Tibial artery (tissue), 4 donors: ENCODE measurements around the gene PROB1.

Experiments
- DNase-seq, 2 donors: peaks; one replicate each; pipeline ENCODE4 v3.0.0-alpha.2; 2019
- H3K27ac ChIP-seq, 2 donors: fragments of 200-600 bp; sonication (generic) in 1 of 2; 1 replicate in 1 of 2; 2 replicates in 1 of 2; pipeline ENCODE4 v1.5.1; 2018 to 2019; ENCODE audit warnings: mild to moderate bottlenecking in 1 of 2
- H3K27me3 ChIP-seq, 2 donors: fragments of 200-600 bp; sonication (generic) in 1 of 2; one replicate each; pipeline versions ENCODE4 v1.5.1 to v1.6.0; 2016 to 2019
- H3K36me3 ChIP-seq, 3 donors: fragments of 200-600 bp; sonication (generic) in 2 of 3; one replicate each; pipeline ENCODE4 v1.5.1; 2016 to 2019; ENCODE audit warnings: mild to moderate bottlenecking in 2 of 3
- H3K4me1 ChIP-seq, 4 donors: fragments of 200-600 bp; sonication (generic) in 2 of 4; 1 replicate in 3 of 4; 2 replicates in 1 of 4; pipeline ENCODE4 v1.5.1; 2016 to 2019
- H3K4me3 ChIP-seq, 2 donors: fragments of 200-600 bp; sonication (generic) in 1 of 2; 1 replicate in 1 of 2; 2 replicates in 1 of 2; pipeline ENCODE4 v1.5.1; 2018 to 2019; ENCODE audit warnings: mild to moderate bottlenecking in 2 of 2
- H3K9me3 ChIP-seq, 3 donors: fragments of 200-600 bp; sonication (generic) in 1 of 3; one replicate each; pipeline ENCODE4 v1.5.1; 2016 to 2019
- intact Hi-C: fragments of 100-400 bp; cut with DNase I; formaldehyde crosslinking; loops from one replicate; pipeline ENCODE4 v1.15.0; 2023; ENCODE audit warnings: low total_unique reads
- TF ChIP-seq, protein P1 (sequence below), 2 experiments: fragments of 200-600 bp in 1 of 2; fragments of 450-650 bp in 1 of 2; IDR thresholded peaks; one replicate each; pipeline ENCODE4 v1.5.1; 2017 to 2019; ENCODE audit warnings: antibody characterized with exemption in 2 of 2, mild to moderate bottlenecking in 1 of 2, moderate library complexity in 1 of 2

PROB1 gene

DNA sequence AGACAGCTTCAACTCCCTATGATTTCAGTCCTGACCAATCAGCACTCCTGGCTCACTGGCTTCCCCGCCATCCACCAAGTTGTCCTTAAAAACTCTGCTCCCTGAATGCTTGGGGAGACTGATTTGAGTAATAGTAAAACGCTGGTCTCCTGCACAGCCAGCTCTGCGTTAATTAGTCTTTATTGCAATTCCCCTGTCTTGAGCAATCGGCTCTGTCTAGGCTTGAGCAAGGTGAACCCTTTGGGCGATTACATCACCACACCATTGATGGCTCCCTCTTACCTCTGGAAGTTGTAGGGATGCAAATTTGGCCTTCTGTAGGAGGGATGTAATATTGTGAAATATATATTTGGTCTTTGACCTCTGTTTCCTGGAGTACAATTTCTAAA, 8.9 kb downstream of the PROB1 start:
- H3K27ac ChIP-seq = no peak overlapping the region
- H3K4me3 ChIP-seq = no peak overlapping the region
- intact Hi-C loops = no loop called here
- H3K9me3 ChIP-seq = no peaks in the 10 kb centered on the region
- H3K36me3 ChIP-seq = no peaks in the 10 kb centered on the region
- peaks cover 0 to 20% (median 9%) of the 10 kb centered on the region in 4 donors for H3K4me1 ChIP-seq
- peak in 1 of 2 donors; percentile 46 for DNase-seq
- H3K27me3 ChIP-seq = no peaks in the 10 kb centered on the region
- TF ChIP-seq, protein P1, sequence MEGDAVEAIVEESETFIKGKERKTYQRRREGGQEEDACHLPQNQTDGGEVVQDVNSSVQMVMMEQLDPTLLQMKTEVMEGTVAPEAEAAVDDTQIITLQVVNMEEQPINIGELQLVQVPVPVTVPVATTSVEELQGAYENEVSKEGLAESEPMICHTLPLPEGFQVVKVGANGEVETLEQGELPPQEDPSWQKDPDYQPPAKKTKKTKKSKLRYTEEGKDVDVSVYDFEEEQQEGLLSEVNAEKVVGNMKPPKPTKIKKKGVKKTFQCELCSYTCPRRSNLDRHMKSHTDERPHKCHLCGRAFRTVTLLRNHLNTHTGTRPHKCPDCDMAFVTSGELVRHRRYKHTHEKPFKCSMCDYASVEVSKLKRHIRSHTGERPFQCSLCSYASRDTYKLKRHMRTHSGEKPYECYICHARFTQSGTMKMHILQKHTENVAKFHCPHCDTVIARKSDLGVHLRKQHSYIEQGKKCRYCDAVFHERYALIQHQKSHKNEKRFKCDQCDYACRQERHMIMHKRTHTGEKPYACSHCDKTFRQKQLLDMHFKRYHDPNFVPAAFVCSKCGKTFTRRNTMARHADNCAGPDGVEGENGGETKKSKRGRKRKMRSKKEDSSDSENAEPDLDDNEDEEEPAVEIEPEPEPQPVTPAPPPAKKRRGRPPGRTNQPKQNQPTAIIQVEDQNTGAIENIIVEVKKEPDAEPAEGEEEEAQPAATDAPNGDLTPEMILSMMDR (IDR thresholded peaks at IDR 0.05) = no peak

DNA sequence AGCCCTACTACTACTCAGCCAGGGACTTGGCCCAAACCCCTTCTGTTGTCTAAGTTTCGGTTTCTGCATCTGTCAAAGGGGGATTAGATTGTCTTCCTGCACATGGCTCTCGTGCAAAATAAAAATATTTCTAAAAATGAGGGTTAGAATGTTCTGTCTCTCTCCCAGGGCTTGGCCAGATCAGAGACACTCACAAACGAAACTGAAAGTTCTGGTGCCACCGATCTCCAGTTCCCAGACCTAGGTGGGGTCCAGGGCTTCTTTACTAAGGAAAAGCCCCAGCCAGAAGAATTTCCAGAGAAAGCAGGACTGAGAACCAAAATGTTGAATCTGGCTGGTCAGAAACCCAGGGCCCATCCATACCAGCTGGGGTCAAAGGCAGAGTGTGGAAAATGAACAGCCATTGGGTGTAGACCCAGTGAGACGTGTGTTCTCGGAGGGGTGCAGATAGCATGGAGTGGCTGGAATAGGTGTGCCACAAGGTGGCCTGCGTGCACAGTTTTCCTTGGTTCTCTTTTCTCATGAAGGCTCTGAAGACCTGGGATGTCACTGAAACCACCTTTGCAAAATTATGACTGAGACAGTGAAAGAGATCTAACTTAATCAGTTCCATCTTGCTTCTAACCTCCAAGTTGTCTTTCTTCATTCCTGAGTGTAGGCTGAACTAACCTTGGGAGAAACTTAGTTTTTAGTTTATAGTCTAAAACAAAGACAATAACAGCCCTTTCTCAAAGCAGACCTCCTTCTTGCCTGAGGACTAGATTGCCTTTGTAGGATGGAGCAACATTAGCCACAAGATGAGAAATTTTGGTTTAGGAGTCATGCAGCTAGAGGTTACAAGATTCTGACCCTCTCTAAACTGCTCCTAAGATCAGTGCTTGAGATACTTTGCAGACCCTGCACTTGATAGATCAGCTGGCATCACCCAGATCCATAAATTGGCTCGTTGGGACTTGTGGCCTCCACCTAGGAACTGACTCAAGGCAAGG, 9.5 kb downstream of the PROB1 start:
- Histone ChIP-seq H3K36me3 (no peaks in the 10 kb centered on the region), H3K4me1 (peaks cover 0 to 20% (median 9%) of the 10 kb centered on the region in 4 donors), H3K9me3 (no peaks in the 10 kb centered on the region), H3K4me3 (peak overlapping the region; percentile 27 to 34), H3K27ac (peak overlapping the region; percentile 1 to 61), H3K27me3 (no peaks in the 10 kb centered on the region)
- TF ChIP-seq, protein P1 (IDR thresholded peaks at IDR 0.05) = no peak
- peak in 1 of 2 donors; percentile 43 for DNase-seq
- intact Hi-C loops = no loop called here

DNA sequence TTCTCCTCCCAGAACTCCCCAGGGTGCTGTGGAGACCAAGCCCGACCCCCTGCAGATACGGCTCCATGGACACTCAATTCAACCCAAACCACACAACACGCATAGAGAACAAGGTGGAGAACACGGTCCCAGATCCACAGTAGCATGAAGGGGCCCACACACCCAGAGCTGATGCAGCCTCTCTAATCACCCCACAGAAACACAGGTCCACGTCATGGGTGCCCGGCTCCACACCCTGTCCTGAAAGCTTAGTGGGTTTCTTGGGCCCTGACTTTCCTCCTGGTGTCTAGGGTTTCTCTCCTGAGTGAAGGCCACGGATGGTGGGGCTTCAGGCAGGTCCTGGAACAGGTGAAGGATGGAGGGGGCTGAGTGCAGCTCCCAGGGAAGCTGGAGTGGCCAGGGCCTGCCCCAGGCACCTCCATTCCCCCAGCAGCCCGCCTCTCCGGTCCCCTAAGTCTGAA, 10.3 kb downstream of the PROB1 start:
- peaks cover 0 to 20% (median 9%) of the 10 kb centered on the region in 4 donors for H3K4me1 ChIP-seq
- peak in 1 of 2 donors; percentile 67 for DNase-seq
- H3K27ac ChIP-seq = peak overlapping the region; percentile 1 to 61

DNA sequence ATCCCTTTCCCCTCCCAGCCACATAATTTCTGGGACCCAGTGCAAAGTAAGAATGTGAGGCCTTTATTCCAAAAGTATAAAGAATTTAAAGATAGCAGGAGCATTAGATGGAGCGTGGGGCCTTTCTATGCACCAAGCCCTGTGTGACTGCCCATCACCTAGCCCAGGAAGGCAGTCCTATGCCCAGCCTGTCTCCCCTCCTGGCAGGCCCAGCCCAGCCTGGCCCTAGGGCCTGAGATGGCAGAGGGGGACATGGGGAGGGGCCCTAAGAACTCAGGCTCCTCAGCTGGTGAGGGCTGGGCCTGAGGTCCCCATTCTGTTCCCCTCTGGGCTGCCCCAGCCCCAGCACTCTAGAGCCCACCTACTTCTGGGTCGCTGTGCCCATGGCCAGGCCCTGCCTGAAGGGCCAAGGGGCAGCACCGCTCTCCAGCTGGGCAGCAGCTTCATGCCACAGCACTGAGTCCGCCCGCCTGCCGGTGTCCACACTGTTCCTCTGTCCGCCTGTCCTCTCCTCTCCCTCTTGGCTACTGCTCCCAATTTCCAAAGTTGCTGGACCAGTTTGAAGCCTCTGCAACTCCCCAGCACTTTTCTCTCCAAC, 10.8 kb downstream of the PROB1 start:
- no peaks in the 10 kb centered on the region for H3K9me3 ChIP-seq
- H3K4me3 ChIP-seq = no peak overlapping the region
- intact Hi-C loops = no loop called here
- H3K36me3 ChIP-seq = no peaks in the 10 kb centered on the region
- H3K27me3 ChIP-seq = no peaks in the 10 kb centered on the region
- H3K27ac ChIP-seq = peak overlapping the region in 1 of 2 donors; percentile 61
- peaks cover 0 to 20% (median 9%) of the 10 kb centered on the region in 4 donors for H3K4me1 ChIP-seq
- no peak for DNase-seq
- TF ChIP-seq, protein P1 (IDR thresholded peaks at IDR 0.05) = no peak

More for the DNA sequence above, 10.3 kb downstream of the PROB1 start:
- H3K4me3 ChIP-seq = peak overlapping the region; percentile 27 to 34
- no peaks in the 10 kb centered on the region for H3K9me3 ChIP-seq
- no peaks in the 10 kb centered on the region for H3K36me3 ChIP-seq
- intact Hi-C loops = no loop called here
- no peaks in the 10 kb centered on the region for H3K27me3 ChIP-seq
- TF ChIP-seq, protein P1 (IDR thresholded peaks at IDR 0.05) = no peak

DNA sequence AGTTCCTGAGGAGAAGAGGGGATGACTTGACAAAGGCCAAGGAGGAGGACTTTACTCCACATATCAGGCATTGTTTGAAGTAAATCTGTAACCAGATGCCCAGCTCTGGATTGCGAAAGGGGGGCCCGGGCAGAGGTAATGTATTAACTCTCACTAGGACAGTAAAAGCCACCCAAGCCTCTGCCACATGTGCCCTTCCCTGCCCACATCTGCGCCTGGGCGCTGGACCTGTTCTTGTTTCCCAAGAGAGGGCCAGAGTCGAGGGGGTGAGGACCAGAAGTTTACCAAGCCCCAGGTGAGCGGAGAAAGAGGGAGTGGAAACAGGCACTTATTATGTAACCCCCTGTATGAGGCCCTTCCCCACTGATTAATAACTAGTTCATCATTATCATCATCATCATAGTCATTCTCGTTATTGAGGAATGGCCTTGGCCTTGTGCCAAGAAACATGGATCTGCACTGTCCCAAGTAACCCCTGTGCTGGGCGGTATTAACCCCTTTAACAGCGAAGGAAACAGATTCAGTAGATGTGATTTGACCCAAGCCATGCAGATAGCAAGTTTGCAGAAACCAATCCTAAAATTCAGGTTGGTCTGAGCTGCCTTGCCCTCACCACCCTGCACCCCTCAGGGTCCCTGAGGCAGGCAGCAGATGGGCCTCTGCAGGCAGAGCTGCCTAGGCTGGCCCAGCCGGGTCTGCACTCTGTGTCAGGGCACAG, 11.5 kb downstream of the PROB1 start, which contains the start of gene SLC23A1:
Gene SLC23A1, minus strand, starts transcription at position 23 of the 718 bp plus-strand sequence. CDS start 44 bp downstream, outside the sequence.
- Histone ChIP-seq H3K4me3 (no peak within 1 kb of the TSS), H3K27me3 (no peaks in the 10 kb centered on the region), H3K36me3 (peaks cover 0 to under 1% (median 0%) of the 10 kb centered on the region in 3 donors), H3K4me1 (peaks cover 0 to 17% (median 8%) of the 10 kb centered on the region in 4 donors), H3K9me3 (no peaks in the 10 kb centered on the region), H3K27ac (peak within 1 kb of the TSS in 1 of 2 donors; percentile 61)
- DNase-seq = no peak
- TF ChIP-seq, protein P1 (IDR thresholded peaks at IDR 0.05) = no peak
- intact Hi-C loops = no loop called here
